ENCODE data around the gene ICOS.
"Not testable (repeated sequence)": the region's sequence is repeated elsewhere in the genome, so short reads cannot be mapped to it uniquely, and the experiment has no call there.

DNA sequence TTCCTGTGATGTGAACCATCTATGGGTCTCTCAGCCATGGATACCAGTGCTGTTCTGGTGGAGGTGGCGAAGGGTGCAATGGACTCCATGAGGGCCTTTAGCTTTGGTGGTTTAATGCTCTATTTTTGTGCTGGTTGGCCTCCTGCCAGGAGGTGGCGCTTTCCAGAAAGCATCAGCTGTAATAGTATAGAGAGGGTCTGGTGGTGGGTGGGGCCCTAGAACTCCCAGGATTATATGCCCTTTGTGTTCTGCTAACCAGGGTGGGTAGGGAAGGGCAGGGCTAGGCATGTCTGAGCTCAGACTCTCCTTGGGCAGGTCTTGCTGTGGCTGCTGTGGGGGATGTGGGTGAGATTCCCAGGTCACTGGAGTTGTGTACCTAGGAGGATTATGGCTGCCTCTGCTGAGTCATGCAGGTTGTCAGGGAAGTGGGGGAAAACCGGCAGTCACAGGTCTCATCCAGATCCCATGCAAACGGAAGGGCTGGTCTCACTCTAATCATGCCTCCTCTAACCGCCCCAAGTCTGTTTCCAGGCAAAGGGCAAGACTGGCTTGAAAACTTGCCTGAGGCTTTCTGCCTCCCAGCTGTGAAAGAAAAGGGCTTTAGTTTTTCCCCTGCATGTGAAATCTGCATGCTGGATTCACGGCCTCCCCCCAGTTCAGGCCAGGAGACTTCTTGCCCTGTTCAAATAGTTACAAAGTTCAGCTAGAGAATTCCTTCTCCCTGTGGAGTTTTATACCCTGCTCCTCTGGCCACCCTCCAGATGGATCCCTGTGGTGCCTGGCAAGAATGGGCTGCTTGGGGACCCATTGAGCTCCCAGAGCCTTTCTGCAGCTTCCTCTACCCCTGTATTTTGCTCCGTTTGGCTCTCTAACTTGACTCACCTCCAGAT is 7.2 kb downstream of the ICOS start:
- TF ChIP-seq, protein P1, sequence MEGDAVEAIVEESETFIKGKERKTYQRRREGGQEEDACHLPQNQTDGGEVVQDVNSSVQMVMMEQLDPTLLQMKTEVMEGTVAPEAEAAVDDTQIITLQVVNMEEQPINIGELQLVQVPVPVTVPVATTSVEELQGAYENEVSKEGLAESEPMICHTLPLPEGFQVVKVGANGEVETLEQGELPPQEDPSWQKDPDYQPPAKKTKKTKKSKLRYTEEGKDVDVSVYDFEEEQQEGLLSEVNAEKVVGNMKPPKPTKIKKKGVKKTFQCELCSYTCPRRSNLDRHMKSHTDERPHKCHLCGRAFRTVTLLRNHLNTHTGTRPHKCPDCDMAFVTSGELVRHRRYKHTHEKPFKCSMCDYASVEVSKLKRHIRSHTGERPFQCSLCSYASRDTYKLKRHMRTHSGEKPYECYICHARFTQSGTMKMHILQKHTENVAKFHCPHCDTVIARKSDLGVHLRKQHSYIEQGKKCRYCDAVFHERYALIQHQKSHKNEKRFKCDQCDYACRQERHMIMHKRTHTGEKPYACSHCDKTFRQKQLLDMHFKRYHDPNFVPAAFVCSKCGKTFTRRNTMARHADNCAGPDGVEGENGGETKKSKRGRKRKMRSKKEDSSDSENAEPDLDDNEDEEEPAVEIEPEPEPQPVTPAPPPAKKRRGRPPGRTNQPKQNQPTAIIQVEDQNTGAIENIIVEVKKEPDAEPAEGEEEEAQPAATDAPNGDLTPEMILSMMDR (IDR thresholded peaks at IDR 0.05), result not testable (repeated sequence)
- not testable (repeated sequence) for TF ChIP-seq RCOR1 (IDR thresholded peaks at IDR 0.05; ENCODE audit: low read length)
